CD14-positive monocyte (primary cell): ENCODE results near the gene SLC40A1. TPM values are rescaled to one million over a fixed set of nuclear protein-coding genes. Genes with fewer than 3 reads are reported as not detected.

Experiments
- DNase-seq, 3 donors: peaks; one replicate each; pipeline ENCODE4 v3.0.0-alpha.2; 2011 to 2022
- H2AFZ ChIP-seq: 2 replicates; pipeline ENCODE4 v1.6.0; 2012; ENCODE audit warnings: mild to moderate bottlenecking, low read depth, low read length, inconsistent platforms; ENCODE audit not compliant: insufficient read depth, poor library complexity, severe bottlenecking
- H3K27ac ChIP-seq, 2 donors: 1 replicate in 1 of 2; 2 replicates in 1 of 2; pipeline ENCODE4 v1.5.1; 2012 to 2013; ENCODE audit warnings: low read length in 2 of 2, control low read depth in 1 of 2, inconsistent platforms in 1 of 2, low read depth in 1 of 2, mild to moderate bottlenecking in 1 of 2
- H3K27me3 ChIP-seq, 2 donors: one replicate each; pipeline versions ENCODE4 v1.6.0 to v1.6.1; 2011 to 2013; ENCODE audit warnings: low read length in 2 of 2; ENCODE audit not compliant: control insufficient read depth in 2 of 2, insufficient read depth in 2 of 2
- H3K36me3 ChIP-seq, 2 donors: replicated peaks in 1 of 2; 1 replicate in 1 of 2; 2 replicates in 1 of 2; pipeline versions ENCODE4 v1.5.1 to v1.6.1; 2012 to 2013; ENCODE audit warnings: low read length in 2 of 2, control low read depth in 1 of 2, inconsistent platforms in 1 of 2, mild to moderate bottlenecking in 1 of 2; ENCODE audit not compliant: insufficient read depth in 2 of 2, control insufficient read depth in 1 of 2
- H3K4me1 ChIP-seq, 2 donors: 1 replicate in 1 of 2; 2 replicates in 1 of 2; pipeline versions ENCODE4 v1.5.1 to v1.6.1; 2012 to 2013; ENCODE audit warnings: low read length in 2 of 2, control low read depth in 1 of 2, inconsistent platforms in 1 of 2, mild to moderate bottlenecking in 1 of 2, moderate library complexity in 1 of 2; ENCODE audit not compliant: insufficient read depth in 2 of 2, control insufficient read depth in 1 of 2
- H3K4me2 ChIP-seq: replicated peaks from 2 replicates; pipeline ENCODE3; 2012; ENCODE audit warnings: low read length, moderate library complexity, mild to moderate bottlenecking; ENCODE audit not compliant: poor library complexity, severe bottlenecking; ENCODE audit errors: extremely low read depth
- H3K4me3 ChIP-seq, 3 experiments: fragments of 200-600 bp in 1 of 3; sonication (generic) in 1 of 3; replicated peaks in 1 of 3; 1 replicate in 2 of 3; 2 replicates in 1 of 3; pipeline ENCODE4 v1.5.1; 2011 to 2013; ENCODE audit warnings: low read length in 3 of 3, mild to moderate bottlenecking in 3 of 3, control low read depth in 2 of 3, low read depth in 2 of 3, inconsistent platforms in 1 of 3, moderate library complexity in 1 of 3
- H3K79me2 ChIP-seq: 2 replicates; pipeline ENCODE4 v1.6.0; 2012; ENCODE audit warnings: mild to moderate bottlenecking, control low read depth, inconsistent platforms, low read length, moderate library complexity; ENCODE audit not compliant: insufficient read depth
- H3K9ac ChIP-seq: 2 replicates; pipeline ENCODE4 v1.6.0; 2017; ENCODE audit warnings: low read length, mild to moderate bottlenecking; ENCODE audit not compliant: insufficient read depth, poor library complexity, severe bottlenecking
- H3K9me3 ChIP-seq, 2 donors: replicated peaks in 1 of 2; 1 replicate in 1 of 2; 2 replicates in 1 of 2; pipeline versions ENCODE4 v1.5.1 to v1.6.1; 2012 to 2013; ENCODE audit warnings: low read length in 2 of 2, control low read depth in 1 of 2; ENCODE audit not compliant: control insufficient read depth in 1 of 2, insufficient read depth in 1 of 2
- H4K20me1 ChIP-seq: 2 replicates; pipeline ENCODE4 v1.6.0; 2012; ENCODE audit warnings: mild to moderate bottlenecking, low read length, control low read depth, moderate library complexity; ENCODE audit not compliant: insufficient read depth
- H3K27ac Mint-ChIP-seq, 7 donors: one replicate each; pipeline ENCODE4 v1.8.0; 2020; ENCODE audit warnings: mild to moderate bottlenecking in 7 of 7, mixed read lengths in 7 of 7, moderate library complexity in 6 of 7, inconsistent platforms in 2 of 7
- H3K27me3 Mint-ChIP-seq, 3 donors: one replicate each; pipeline ENCODE4 v1.8.0; 2021 to 2022; ENCODE audit warnings: low read depth in 3 of 3, mild to moderate bottlenecking in 3 of 3, mixed read lengths in 3 of 3, moderate library complexity in 3 of 3, inconsistent platforms in 1 of 3
- H3K36me3 Mint-ChIP-seq, 2 donors: one replicate each; pipeline ENCODE4 v1.8.0; 2020; ENCODE audit warnings: mixed read lengths in 2 of 2, inconsistent platforms in 1 of 2, mild to moderate bottlenecking in 1 of 2
- H3K4me1 Mint-ChIP-seq: one replicate; pipeline ENCODE4 v1.8.0; 2020; ENCODE audit warnings: mild to moderate bottlenecking, mixed read lengths
- H3K4me3 Mint-ChIP-seq, 2 donors: one replicate each; pipeline ENCODE4 v1.8.0; 2020; ENCODE audit warnings: mild to moderate bottlenecking in 2 of 2, mixed read lengths in 2 of 2, moderate library complexity in 1 of 2
- H3K9me3 Mint-ChIP-seq, 7 donors: one replicate each; pipeline ENCODE4 v1.8.0; 2020 to 2022; ENCODE audit warnings: mixed read lengths in 7 of 7, mild to moderate bottlenecking in 6 of 7, moderate library complexity in 6 of 7, inconsistent platforms in 2 of 7
- CTCF ChIP-seq: fragments of 200-600 bp; IDR thresholded peaks from one replicate; pipeline ENCODE4 v1.8.0; 2022; ENCODE audit warnings: antibody characterized with exemption, mild to moderate bottlenecking
- WGBS: methylation state at CpG from one replicate; pipeline ENCODE4 v1.1.5; 2013; ENCODE audit warnings: missing lambda C conversion rate; ENCODE audit not compliant: insufficient coverage; 5-methylcytosine and 5-hydroxymethylcytosine counted together
- intact Hi-C, 2 donors: fragments of 100-400 bp; cut with micrococcal nuclease; formaldehyde crosslinking; loops; one replicate each; pipeline versions ENCODE4 v1.15.0 to v1.15.1; 2023
- polyA plus RNA-seq, 3 donors: library from polyadenylated mRNA; depleted of rRNA in 1 of 3; unstranded in 2 of 3; stranded (reverse) in 1 of 3; fragments of 300-500 nt in 2 of 3; fragments of >200 nt in 1 of 3; fragmentation: Illumina TruSeq in 2 of 3; gene quantifications; 1 replicate in 2 of 3; 2 replicates in 1 of 3; pipeline ENCODE4 v1.2.3, GENCODE V29; 2012 to 2021

SLC40A1 gene
- polyA plus RNA-seq, 3 donors: 7.9 to 91.6 (median 90.4) TPM

- Histone ChIP-seq H3K9ac (no peak overlapping the region), H3K4me3 (no peak overlapping the region), H3K36me3 (peaks cover 0 to 3% of the 10 kb centered on the region in 2 donors), H3K4me1 (no peaks in the 10 kb centered on the region), H3K79me2 (no peaks in the 10 kb centered on the region), H4K20me1 (no peaks in the 10 kb centered on the region), H3K9me3 (no peaks in the 10 kb centered on the region), H2AFZ (peak overlapping the region; percentile 6), H3K27me3 (no peaks in the 10 kb centered on the region), H3K4me2 (no peak overlapping the region), H3K27ac (no peak overlapping the region)
- Mint-ChIP-seq H3K27ac (no peak overlapping the region), H3K36me3 (peaks cover 3 to 10% of the 10 kb centered on the region in 2 donors), H3K9me3 (no peaks in the 10 kb centered on the region), H3K4me3 (no peak overlapping the region), H3K4me1 (peaks cover 7% of the 10 kb centered on the region), H3K27me3 (no peaks in the 10 kb centered on the region)
- intact Hi-C loops: no loop called here
- TF ChIP-seq CTCF: no peak
- DNase-seq: no peak
- WGBS: no CpG with 5 or more reads among the region's 6 CpGs
Measured at GRCh38 chr2:189552334-189552990, 28.1 kb downstream of the SLC40A1 start.

- Histone ChIP-seq H3K79me2 (no peaks in the 10 kb centered on the region), H3K9me3 (no peaks in the 10 kb centered on the region), H4K20me1 (no peaks in the 10 kb centered on the region), H3K9ac (no peak overlapping the region), H3K27me3 (no peaks in the 10 kb centered on the region), H3K4me3 (no peak overlapping the region), H3K4me1 (no peaks in the 10 kb centered on the region), H2AFZ (peak overlapping the region; percentile 6), H3K4me2 (no peak overlapping the region), H3K36me3 (no peaks in the 10 kb centered on the region), H3K27ac (no peak overlapping the region)
- no peaks in the 10 kb centered on the region for H3K27me3 Mint-ChIP-seq
- intact Hi-C loops: no loop called here
- H3K9me3 Mint-ChIP-seq: no peaks in the 10 kb centered on the region
- H3K4me1 Mint-ChIP-seq: peaks cover 7% of the 10 kb centered on the region
- TF ChIP-seq CTCF: no peak
- H3K36me3 Mint-ChIP-seq: peaks cover 0 to 7% of the 10 kb centered on the region in 2 donors
- DNase-seq: no peak
- no peak overlapping the region for H3K27ac Mint-ChIP-seq
- H3K4me3 Mint-ChIP-seq: no peak overlapping the region
Measured at GRCh38 chr2:189551808-189552207, 28.8 kb downstream of the SLC40A1 start.
